HG03571 (cell line): ENCODE data around the gene PIGZ.

Source experiments
- ATAC-seq: cut with Tn5 transposase; IDR thresholded peaks from one replicate; pipeline ENCODE4 v1.9.1; 2021; ENCODE audit not compliant: unreplicated experiment

PIGZ gene

DNA sequence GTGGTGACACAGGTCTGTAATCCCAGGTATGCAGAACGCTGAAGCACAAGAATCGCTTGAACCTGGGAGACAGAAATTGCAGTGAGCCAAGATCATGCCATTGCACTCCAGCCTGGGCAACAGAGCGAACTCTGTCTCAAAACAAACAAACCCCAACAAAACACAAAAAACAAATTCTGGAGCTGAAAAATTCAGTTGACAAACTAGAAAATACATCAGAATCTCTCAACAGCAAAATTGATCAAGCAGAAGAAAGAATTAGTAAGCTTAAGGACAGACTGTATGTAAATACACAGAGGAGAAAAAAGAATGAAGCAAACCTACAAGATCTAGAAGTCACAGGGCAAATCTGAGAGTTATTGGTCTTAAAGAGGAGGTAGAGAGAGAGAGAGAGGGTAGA, 51.6 kb downstream of the PIGZ start:
- ATAC-seq: no peak

DNA sequence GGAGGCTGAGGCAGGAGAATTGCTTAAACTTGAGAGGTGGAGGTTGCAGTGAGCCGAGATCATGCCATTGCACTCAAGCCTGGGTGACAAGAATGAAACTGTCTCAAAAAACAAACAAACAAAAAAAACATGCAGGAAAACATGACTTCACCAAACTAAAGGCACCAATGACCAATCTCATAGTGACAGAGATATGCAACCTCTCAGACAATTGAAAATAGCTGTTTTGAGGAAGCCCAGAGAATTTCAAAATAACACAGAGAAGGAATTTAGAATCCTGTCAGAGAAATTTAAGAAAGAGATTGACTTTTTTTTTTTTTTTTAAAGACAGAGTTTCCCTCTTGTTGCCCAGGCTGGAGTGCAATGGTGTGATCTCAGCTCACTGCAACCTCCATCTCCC, 52.4 kb downstream of the PIGZ start:
- no peak for ATAC-seq

DNA sequence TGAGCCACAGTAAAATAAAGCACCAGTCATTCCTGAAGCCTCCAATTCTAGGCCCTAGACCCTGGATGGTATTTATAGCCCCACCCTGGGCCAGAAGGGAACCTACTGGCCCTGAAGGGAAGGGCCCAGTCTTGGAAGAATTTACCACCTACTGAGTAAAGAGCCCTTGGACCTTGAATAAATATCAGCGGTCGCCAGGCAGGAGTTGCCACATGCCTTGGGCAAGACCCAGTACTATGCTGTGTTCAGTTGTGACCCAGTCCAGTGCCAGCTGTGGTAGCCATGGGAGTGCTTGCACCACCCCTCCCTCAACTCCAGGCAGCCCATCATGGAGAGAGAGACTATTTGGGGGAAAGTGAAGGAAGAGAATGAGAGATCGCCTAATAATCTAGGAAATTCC, 53.3 kb downstream of the PIGZ start:
- no peak for ATAC-seq

DNA sequence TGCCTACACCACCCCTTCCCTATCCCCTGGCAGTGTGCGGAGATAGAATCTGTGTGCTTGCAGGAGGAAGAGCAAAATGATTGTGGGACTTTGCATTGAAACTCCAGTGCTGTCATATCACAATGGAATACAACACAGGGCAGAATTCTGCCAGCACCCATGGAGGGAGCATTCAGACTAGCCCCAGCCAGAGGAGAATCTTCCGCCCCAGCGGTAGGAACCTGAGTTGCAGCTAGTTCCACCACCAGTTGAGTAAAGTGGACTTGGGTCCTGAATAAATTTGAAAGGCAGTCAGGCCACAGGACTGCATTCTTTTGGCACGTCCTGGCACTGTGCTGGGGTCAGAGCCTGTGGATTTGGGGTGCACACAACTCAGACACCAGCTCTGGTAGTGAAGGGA, 53.8 kb downstream of the PIGZ start:
- no peak for ATAC-seq

DNA sequence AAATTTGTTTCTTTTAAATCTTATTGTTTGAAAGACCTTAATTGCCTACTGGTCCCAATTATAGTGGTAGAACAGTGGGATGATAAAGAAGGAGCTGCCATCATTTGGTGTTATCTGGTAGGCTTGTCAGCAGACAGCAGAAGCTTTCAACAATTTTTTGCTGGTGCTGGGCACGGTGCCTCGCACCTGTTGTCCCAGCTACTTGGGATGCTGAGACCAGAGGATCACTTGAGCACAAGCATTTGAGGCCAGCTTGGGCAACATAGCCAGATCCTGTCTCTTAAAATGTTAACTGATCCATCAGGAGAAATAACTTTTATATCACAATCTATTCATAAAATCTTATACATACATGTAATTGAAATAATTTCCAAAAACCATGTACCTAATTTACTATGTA, 64.9 kb downstream of the PIGZ start:
- no peak for ATAC-seq

DNA sequence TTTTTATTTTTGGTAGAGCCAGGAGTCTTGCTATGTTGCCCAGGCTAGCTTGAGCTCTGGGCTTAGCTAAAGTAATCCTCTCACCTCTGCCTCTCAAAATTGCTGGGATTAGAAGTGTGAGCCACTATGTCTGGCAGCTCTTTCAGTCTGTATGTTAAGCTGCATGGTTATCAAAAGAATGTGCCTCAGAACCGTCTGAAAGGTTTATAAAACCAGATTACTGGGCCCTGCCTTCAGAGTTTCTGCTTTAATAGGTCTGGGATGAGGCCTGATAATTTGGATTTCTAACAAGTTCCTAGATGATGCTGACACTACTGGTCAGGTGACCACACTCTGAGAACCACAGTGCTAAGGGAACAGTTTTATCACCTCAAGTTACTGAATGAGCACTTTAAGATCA, 66.3 kb downstream of the PIGZ start:
- no peak for ATAC-seq

DNA sequence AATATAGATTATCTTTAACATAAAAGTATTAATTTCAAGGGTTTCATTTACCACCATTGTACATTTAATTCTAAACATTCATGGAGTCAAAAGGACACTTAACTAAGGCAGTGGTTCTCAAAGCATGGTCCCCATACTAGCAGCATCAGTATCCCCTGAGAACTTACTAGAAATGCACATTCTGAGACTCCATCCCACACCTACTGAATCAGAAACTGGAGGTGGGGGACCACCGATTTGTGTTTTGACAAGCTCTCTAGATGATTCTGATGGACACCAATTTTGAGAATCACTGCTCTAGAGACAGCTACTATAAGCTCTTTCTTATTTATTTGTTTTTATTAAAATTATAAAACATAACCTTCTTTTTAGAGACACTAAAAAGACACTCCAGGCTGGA, 66.9 kb downstream of the PIGZ start:
- no peak for ATAC-seq
